SK-N-SH (cell line): ENCODE measurements around the gene SIM2. TPM values are rescaled to one million over a fixed set of nuclear protein-coding genes. Genes with fewer than 3 reads are reported as not detected.

ENCODE experiments used
- CTCF ChIA-PET: fragments of 300-600, 350-600 bp; formaldehyde crosslinking; extraction: SDS; loops from one replicate; lab custom pipeline; 2021; lab: Yijun Ruan, JAX
- POLR2A ChIA-PET: fragments of 350-600 bp; sonication (Branson Sonifier 250); formaldehyde crosslinking; extraction: SDS; loops from one replicate; lab custom pipeline; 2020; ENCODE audit warnings: antibody characterized with exemption, inconsistent platforms; lab: Yijun Ruan, JAX
- DNase-seq: peaks from one replicate; pipeline ENCODE4 v3.0.0; 2012
- H2AFZ ChIP-seq: fragments of 200-600 bp; sonication (generic); 2 replicates; pipeline ENCODE4 v1.8.1; 2016; ENCODE audit warnings: antibody characterized with exemption, mild to moderate bottlenecking, low read depth
- H3F3A ChIP-seq: fragments of 200-600 bp; sonication (generic); replicated peaks from 2 replicates; pipeline ENCODE3; 2016; ENCODE audit warnings: antibody characterized with exemption, mild to moderate bottlenecking; ENCODE audit not compliant: insufficient read depth
- H3K27ac ChIP-seq, 2 experiments: fragments of 200-500 bp in 1 of 2; fragments of 200-600 bp in 1 of 2; sonication (Bioruptor generic) in 1 of 2; sonication (generic), shearing (Covaris generic) in 1 of 2; 2 replicates each; pipeline versions ENCODE4 v1.5.1 to v1.6.1; 2014 to 2016; ENCODE audit warnings: low read depth in 2 of 2, inconsistent platforms in 1 of 2, low read length in 1 of 2, mild to moderate bottlenecking in 1 of 2, mixed read lengths in 1 of 2
- H3K27me3 ChIP-seq: fragments of 200-600 bp; sonication (generic), shearing (Covaris generic); 2 replicates; pipeline ENCODE4 v1.6.1; 2016; ENCODE audit warnings: mixed run types; ENCODE audit not compliant: insufficient read depth
- H3K36me3 ChIP-seq, 2 experiments: fragments of 200-500 bp in 1 of 2; fragments of 200-600 bp in 1 of 2; sonication (Bioruptor generic) in 1 of 2; sonication (generic) in 1 of 2; replicated peaks in 1 of 2; 2 replicates each; pipeline versions ENCODE3 to v1.5.1; 2014 to 2016; ENCODE audit warnings: low read length in 1 of 2, mild to moderate bottlenecking in 1 of 2; ENCODE audit not compliant: insufficient read depth in 2 of 2, control insufficient read depth in 1 of 2
- H3K4me1 ChIP-seq, 2 experiments: fragments of 200-500 bp in 1 of 2; fragments of 200-600 bp in 1 of 2; sonication (Bioruptor generic) in 1 of 2; sonication (generic), shearing (Covaris generic) in 1 of 2; 2 replicates each; pipeline versions ENCODE4 v1.5.1 to v1.6.1; 2014 to 2016; ENCODE audit warnings: low read depth in 1 of 2, low read length in 1 of 2, mixed run types in 1 of 2; ENCODE audit not compliant: insufficient read depth in 2 of 2, control insufficient read depth in 1 of 2
- H3K4me2 ChIP-seq: fragments of 200-600 bp; sonication (generic), shearing (Covaris generic); 2 replicates; pipeline ENCODE4 v1.6.1; 2017; ENCODE audit warnings: mixed run types
- H3K4me3 ChIP-seq, 2 experiments: fragments of 200-500 bp in 1 of 2; fragments of 200-600 bp in 1 of 2; sonication (Bioruptor generic) in 1 of 2; sonication (generic), shearing (Covaris generic) in 1 of 2; 2 replicates each; pipeline versions ENCODE4 v1.5.1 to v1.8.1; 2014 to 2016; ENCODE audit warnings: low read depth in 2 of 2, inconsistent platforms in 1 of 2, low read length in 1 of 2, mild to moderate bottlenecking in 1 of 2, mixed read lengths in 1 of 2, moderate library complexity in 1 of 2
- H3K79me2 ChIP-seq: fragments of 200-600 bp; sonication (generic); 2 replicates; pipeline ENCODE4 v1.8.1; 2017; ENCODE audit warnings: mild to moderate bottlenecking; ENCODE audit not compliant: insufficient read depth
- H3K9ac ChIP-seq: fragments of 200-600 bp; sonication (generic); 2 replicates; pipeline ENCODE4 v1.6.1; 2017; ENCODE audit warnings: mixed run types
- H3K9me2 ChIP-seq: fragments of 200-600 bp; sonication (generic); 2 replicates; pipeline ENCODE4 v1.6.1; 2017; ENCODE audit warnings: mixed run types
- H3K9me3 ChIP-seq: fragments of 200-600 bp; sonication (generic); 2 replicates; pipeline ENCODE4 v1.6.1; 2017; ENCODE audit warnings: mixed run types, mild to moderate bottlenecking, moderate library complexity
- H4K20me1 ChIP-seq: fragments of 200-600 bp; sonication (generic); 2 replicates; pipeline ENCODE4 v1.6.1; 2017; ENCODE audit warnings: mild to moderate bottlenecking, mixed run types; ENCODE audit not compliant: insufficient read depth
- EP300 ChIP-seq, 2 experiments: IDR thresholded peaks; 2 replicates each; pipeline versions ENCODE4 v1.4.0 to v1.6.1; 2012; ENCODE audit warnings: borderline replicate concordance in 1 of 2, low read depth in 1 of 2, low read length in 1 of 2
- EZH2phosphoT487 ChIP-seq: fragments of 200-600 bp; sonication (generic); IDR thresholded peaks from 2 replicates; pipeline ENCODE4 v1.6.1; 2017; ENCODE audit warnings: low read depth, mixed run types, mild to moderate bottlenecking, antibody characterized with exemption, moderate library complexity, borderline replicate concordance
- FOXM1 ChIP-seq: IDR thresholded peaks from 2 replicates; pipeline ENCODE4 v1.4.0; 2012; ENCODE audit warnings: low read depth, mild to moderate bottlenecking
- IRF3 ChIP-seq: fragments of 150-350 bp; IDR thresholded peaks from 2 replicates; pipeline ENCODE4 v1.6.1; 2016; ENCODE audit warnings: mild to moderate bottlenecking, low read depth, low read length
- MEF2A ChIP-seq: IDR thresholded peaks from 2 replicates; pipeline ENCODE4 v1.4.0; 2012; ENCODE audit warnings: low read depth, borderline replicate concordance
- MXI1 ChIP-seq: IDR thresholded peaks from 2 replicates; pipeline ENCODE4 v1.6.1; 2012; ENCODE audit warnings: mild to moderate bottlenecking, low read depth, low read length, improper control_type of control experiment
- NRF1 ChIP-seq: IDR thresholded peaks from 2 replicates; pipeline ENCODE4 v1.6.1; 2012; ENCODE audit warnings: low read depth, mild to moderate bottlenecking, low read length
- POLR2AphosphoS5 ChIP-seq: IDR thresholded peaks from 2 replicates; pipeline ENCODE4 v1.6.1; 2012; ENCODE audit warnings: low read depth, low read length
- REST ChIP-seq: IDR thresholded peaks from 2 replicates; pipeline ENCODE4 v1.6.1; 2012; ENCODE audit warnings: mild to moderate bottlenecking, low read depth, low read length, moderate library complexity
- RFX5 ChIP-seq: IDR thresholded peaks from 2 replicates; pipeline ENCODE4 v1.6.1; 2012; ENCODE audit warnings: mild to moderate bottlenecking, improper control_type of control experiment, low read length
- SIN3A ChIP-seq: IDR thresholded peaks from 2 replicates; pipeline ENCODE4 v1.6.1; 2012; ENCODE audit warnings: low read depth, mild to moderate bottlenecking, low read length, moderate library complexity, borderline replicate concordance
- SMC3 ChIP-seq: IDR thresholded peaks from 2 replicates; pipeline ENCODE4 v1.6.1; 2012; ENCODE audit warnings: low read depth, low read length, improper control_type of control experiment
- TEAD4 ChIP-seq: IDR thresholded peaks from 2 replicates; pipeline ENCODE4 v1.4.0; 2012; ENCODE audit warnings: mild to moderate bottlenecking, borderline replicate concordance; ENCODE audit not compliant: insufficient read depth
- USF1 ChIP-seq: IDR thresholded peaks from 2 replicates; pipeline ENCODE4 v1.4.0; 2012; ENCODE audit warnings: low read depth, borderline replicate concordance
- USF2 ChIP-seq: fragments of 150-350 bp; IDR thresholded peaks from 2 replicates; pipeline ENCODE4 v1.6.1; 2017; ENCODE audit warnings: antibody characterized with exemption, low read length, low read depth, borderline replicate concordance
- ZBTB33 ChIP-seq: IDR thresholded peaks from 2 replicates; pipeline ENCODE4 v1.4.0; 2012; ENCODE audit warnings: low read depth, borderline replicate concordance
- WGBS: methylation state at CpG from one replicate; pipeline ENCODE4 v1.1.6; 2017; ENCODE audit warnings: low lambda C conversion rate; 5-methylcytosine and 5-hydroxymethylcytosine counted together
- polyA plus RNA-seq, 3 experiments: library from polyadenylated mRNA; depleted of rRNA; stranded (reverse); fragments of >200 nt; gene quantifications; 2 replicates each; pipeline ENCODE4 v1.2.3, GENCODE V29; 2012

The SIM2 gene
- polyA plus RNA-seq, 1 of the 3 experiments (the other 2 are of a cell fraction), result not detected

GRCh38 chr21:36722370-36723368 is 23.8 kb downstream of the SIM2 start:
- 60% methylated on average over 19 of the region's 25 CpGs for WGBS
- H2AFZ ChIP-seq, result no peak overlapping the region
- no peaks in the 10 kb centered on the region for H3F3A ChIP-seq
- no peaks in the 10 kb centered on the region; a peak in 1 of 4 replicates for H3K4me1 ChIP-seq
- H3K36me3 ChIP-seq, result no peaks in the 10 kb centered on the region
- no peaks in the 10 kb centered on the region for H4K20me1 ChIP-seq
- no peak for DNase-seq
- H3K4me2 ChIP-seq, result no peak overlapping the region
- TF ChIP-seq TEAD4 (no peak), SIN3A (no peak), USF2 (no peak), MXI1 (no peak), POLR2AphosphoS5 (no peak), ZBTB33 (no peak), SMC3 (no peak), IRF3 (no peak), FOXM1 (no peak), EZH2phosphoT487 (no peak), RFX5 (no peak), EP300 (IDR thresholded peaks at IDR 0.05; ENCODE audit: borderline replicate concordance in 1 of 2, low read depth in 1 of 2, low read length in 1 of 2) (no peak), REST (no peak), MEF2A (no peak), NRF1 (no peak), USF1 (no peak)
- H3K9me2 ChIP-seq, result no peaks in the 10 kb centered on the region
- no peaks in the 10 kb centered on the region for H3K9me3 ChIP-seq
- POLR2A ChIA-PET, result no interaction called here
- H3K79me2 ChIP-seq, result no peaks in the 10 kb centered on the region
- no peak overlapping the region for H3K4me3 ChIP-seq
- no peak overlapping the region for H3K27ac ChIP-seq
- H3K27me3 ChIP-seq, result peaks cover 51% of the 10 kb centered on the region
- CTCF ChIA-PET, result interaction anchor here (1.4 kb wide), 1 partner anchor 25 kb away, joined by 3 read pairs; no protein-coding TSS in a partner anchor
- no peak overlapping the region for H3K9ac ChIP-seq
